SW480 (cell line): ENCODE measurements around the gene ARMC6.
"Not testable (repeated sequence)": the region's sequence is repeated elsewhere in the genome, so short reads cannot be mapped to it uniquely, and the experiment has no call there.

Experiments
- DNase-seq: peaks from one replicate; pipeline ENCODE4 v3.0.0-alpha.2; 2016; ENCODE audit warnings: low spot score

The ARMC6 gene

GRCh38 chr19:19075126-19075525 lies 41.7 kb downstream of the ARMC6 start:
- no peak for DNase-seq

GRCh38 chr19:19076476-19076875 lies 43.1 kb downstream of the ARMC6 start:
- no peak for DNase-seq

DNA sequence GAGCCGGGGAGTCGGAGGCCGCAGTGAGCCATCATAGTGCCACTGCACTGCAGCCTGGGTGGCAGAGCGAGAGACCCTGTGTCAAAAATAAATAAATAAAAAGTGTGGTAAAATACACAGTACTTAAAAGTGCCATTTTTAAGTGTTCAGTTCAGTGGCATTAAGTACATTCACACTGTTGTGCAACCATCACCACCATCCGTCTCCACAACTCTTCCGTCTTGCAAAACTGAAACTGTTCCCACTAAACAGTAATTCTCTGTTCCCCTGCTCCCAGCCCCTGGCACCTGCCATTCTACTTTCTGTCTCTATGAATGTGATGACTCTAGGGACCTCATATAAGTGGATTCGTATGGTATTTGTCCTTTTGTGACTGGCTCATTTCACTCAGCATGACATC lies 43.7 kb downstream of the ARMC6 start:
- DNase-seq, result no peak

- no peak for DNase-seq
These were observed 45.4 kb downstream of the ARMC6 start for GRCh38 chr19:19078801-19079200.

DNA sequence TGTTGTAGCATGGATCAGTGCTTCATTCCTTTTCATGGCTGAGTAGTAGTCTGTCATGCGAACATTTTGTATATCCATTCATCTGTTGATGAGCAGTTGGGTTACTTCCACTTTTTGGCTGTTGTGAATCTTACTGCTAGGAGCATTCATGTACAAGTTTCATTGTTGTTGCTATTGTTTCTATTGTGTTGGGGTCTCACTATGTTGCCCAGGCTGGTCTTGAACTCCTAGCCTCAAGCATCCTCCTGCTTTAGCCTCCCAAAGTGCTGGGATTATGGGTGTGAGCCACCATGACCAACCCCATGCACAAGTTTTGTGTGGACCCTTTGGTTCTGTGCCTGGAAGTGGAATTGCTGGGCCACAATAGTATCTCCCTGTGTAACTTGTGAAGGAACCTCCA lies 46.2 kb downstream of the ARMC6 start:
- no peak for DNase-seq

DNA sequence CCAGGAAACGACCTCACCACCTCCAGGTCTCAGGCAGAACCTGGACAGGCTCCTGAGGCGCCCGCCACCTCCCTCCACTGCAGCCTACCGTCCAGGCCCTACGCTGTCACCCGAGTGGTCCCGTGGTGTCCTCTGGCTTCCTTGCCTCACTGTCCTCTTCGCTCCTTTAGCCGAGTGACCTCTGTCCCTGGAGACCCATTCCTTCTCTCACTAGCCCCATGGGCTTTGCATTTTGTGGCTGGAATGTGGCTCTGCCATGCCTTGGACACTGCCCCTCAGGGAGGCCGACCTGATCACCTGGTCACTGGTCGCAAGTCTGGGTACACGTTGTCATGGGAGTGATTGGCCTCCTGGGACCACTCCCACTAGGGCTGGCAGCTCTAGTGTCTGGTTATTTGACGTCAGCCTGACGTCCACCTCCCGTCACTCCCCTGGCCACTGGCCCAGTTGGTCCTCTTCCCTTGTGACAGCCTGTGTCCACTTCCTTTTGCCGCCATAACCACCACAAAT lies 48.3 kb downstream of the ARMC6 start:
- DNase-seq, result no peak

GRCh38 chr19:19083413-19084178 lies 50.2 kb downstream of the ARMC6 start:
- DNase-seq, result no peak

GRCh38 chr19:19087676-19088075 lies 54.3 kb downstream of the ARMC6 start:
- no peak for DNase-seq

- no peak for DNase-seq
These were observed 61.1 kb downstream of the ARMC6 start for GRCh38 chr19:19094513-19094912.

- DNase-seq, result no peak
These were observed 62.3 kb downstream of the ARMC6 start for GRCh38 chr19:19095691-19096090.

- peak; percentile 77 for DNase-seq
These were observed 63.5 kb downstream of the ARMC6 start for GRCh38 chr19:19096641-19097627.

DNA sequence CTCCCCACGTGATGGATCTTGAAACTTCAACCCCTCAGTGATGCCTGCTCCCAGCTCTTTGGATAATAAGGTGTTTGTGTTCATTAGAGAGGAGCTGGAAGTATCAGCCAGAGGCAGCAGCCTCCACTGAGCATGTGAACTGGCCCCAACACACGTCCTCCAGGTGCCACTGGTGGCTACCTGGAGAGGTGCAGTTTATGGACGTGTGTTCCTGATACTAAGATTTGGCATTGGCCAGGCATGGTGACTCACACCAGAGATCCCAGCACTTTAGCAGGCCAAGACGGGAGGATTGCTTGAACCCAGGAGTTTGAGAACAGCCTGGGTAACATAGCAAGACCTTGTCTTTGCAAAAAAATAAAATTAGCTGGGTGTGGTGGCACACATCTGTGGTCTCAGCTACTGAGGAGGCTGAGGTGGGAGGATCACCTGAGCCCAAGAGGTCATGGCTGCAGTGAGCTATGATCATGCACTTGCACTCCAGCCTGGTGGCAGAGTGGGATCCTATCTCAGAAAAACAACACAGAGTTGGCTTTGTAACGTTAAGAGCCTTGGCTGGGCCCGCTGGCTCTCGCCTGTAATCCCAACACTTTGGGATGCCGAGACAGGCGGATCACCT lies 64.8 kb downstream of the ARMC6 start:
- peak; percentile 11 for DNase-seq

- no peak for DNase-seq
These were observed 65.6 kb downstream of the ARMC6 start for GRCh38 chr19:19098703-19099632.

DNA sequence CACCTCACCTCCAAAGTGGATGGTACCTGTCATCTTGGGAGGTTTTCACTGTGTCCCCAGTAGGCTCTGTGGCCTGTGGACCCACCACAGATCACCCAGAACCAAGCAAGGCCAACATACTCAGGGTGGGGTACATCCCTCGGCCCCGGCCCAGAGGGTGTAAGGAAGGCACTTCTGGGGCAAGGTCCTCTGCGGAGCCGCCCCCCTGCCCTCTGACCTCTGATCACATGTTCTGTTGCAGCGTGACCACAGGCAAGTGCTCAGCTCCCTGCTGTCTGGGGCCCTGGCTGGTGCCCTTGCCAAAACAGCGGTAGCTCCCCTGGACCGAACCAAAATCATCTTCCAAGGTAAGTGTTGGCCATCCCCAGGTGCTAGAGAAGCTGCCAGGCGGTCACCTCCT lies 68.1 kb downstream of the ARMC6 start:
- no peak for DNase-seq

GRCh38 chr19:19102566-19102965 lies 69.2 kb downstream of the ARMC6 start:
- DNase-seq, result not testable (repeated sequence)

GRCh38 chr19:19103167-19103566 lies 69.8 kb downstream of the ARMC6 start:
- DNase-seq, result no peak

GRCh38 chr19:19105365-19106055 lies 72.1 kb downstream of the ARMC6 start:
- DNase-seq, result peak; percentile 82

- DNase-seq, result no peak
These were observed 72.7 kb downstream of the ARMC6 start for GRCh38 chr19:19106056-19106551.

DNA sequence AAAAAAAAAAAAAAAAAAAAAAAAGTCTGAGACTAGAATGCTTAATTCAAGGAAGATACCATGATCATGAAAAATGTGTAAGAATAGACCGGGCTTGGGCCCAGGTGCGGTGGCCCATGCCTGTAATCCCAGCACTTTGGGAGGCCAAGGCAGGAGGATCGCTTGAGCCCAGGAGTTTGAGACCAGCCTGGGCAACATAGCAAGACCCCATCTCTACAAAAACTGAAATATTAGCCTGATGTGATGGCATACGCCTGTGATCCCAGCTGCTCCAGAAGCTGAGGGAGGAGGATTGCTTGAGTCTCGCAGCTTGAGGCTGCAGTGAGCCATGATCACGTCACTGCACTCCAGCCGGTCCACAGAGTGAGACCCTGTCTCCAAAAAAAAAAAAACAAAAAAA lies 73.5 kb downstream of the ARMC6 start:
- not testable (repeated sequence) for DNase-seq

DNA sequence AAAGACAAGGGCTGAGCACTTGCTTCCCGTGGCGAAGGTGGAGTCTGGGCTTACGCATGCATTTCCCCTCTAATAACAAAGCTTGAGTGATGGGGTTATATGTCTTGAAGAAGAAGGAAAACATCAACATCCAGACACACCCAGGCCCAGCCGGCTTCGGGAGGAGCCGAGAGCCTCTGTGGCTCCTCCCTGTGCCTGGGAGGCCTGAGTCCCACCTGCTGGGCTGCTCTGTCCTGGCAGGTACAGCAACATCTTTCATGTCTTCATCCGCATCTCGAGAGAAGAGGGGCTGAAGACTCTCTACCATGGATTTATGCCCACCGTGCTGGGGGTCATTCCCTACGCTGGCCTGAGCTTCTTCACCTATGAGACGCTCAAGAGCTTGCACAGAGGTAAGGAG lies 74.3 kb downstream of the ARMC6 start:
- DNase-seq, result no peak
